DND-41 (cell line): ENCODE results near the gene HSPBP1.
A peak's percentile ranks its signal among the peaks of the same experiment; 100 is the strongest.

ENCODE experiments used
- ATAC-seq: fragments of 200-7000 bp; cut with Tn5 transposase; 3 replicates; pipeline ENCODE4 v1.9.1; 2021; ENCODE audit warnings: low read depth; ENCODE audit not compliant: insufficient read depth
- DNase-seq: peaks from one replicate; pipeline ENCODE4 v3.0.0-alpha.2; 2020
- H2AFZ ChIP-seq: 2 replicates; pipeline ENCODE4 v1.6.0; 2012; ENCODE audit warnings: low read depth, low read length
- H3K27ac ChIP-seq: 2 replicates; pipeline ENCODE4 v1.5.1; 2012; ENCODE audit warnings: low read length, inconsistent platforms
- H3K27me3 ChIP-seq: fragments of 200-600 bp; sonication (generic); 2 replicates; pipeline ENCODE4 v1.6.0; 2012; ENCODE audit warnings: low read length, mild to moderate bottlenecking, inconsistent platforms; ENCODE audit not compliant: insufficient read depth, poor library complexity
- H3K36me3 ChIP-seq: 2 replicates; pipeline ENCODE4 v1.5.1; 2012; ENCODE audit warnings: low read length, inconsistent platforms; ENCODE audit not compliant: insufficient read depth
- H3K4me1 ChIP-seq: 2 replicates; pipeline ENCODE4 v1.5.1; 2012; ENCODE audit warnings: mild to moderate bottlenecking, low read length; ENCODE audit not compliant: insufficient read depth
- H3K4me2 ChIP-seq: 2 replicates; pipeline ENCODE4 v1.6.0; 2012; ENCODE audit warnings: mild to moderate bottlenecking, moderate library complexity, low read length, inconsistent platforms; ENCODE audit not compliant: insufficient read depth
- H3K4me3 ChIP-seq, 2 experiments: fragments of 200-600 bp in 1 of 2; shearing (Covaris generic) in 1 of 2; 2 replicates each; pipeline ENCODE4 v1.5.1; 2012 to 2016; ENCODE audit warnings: inconsistent platforms in 2 of 2, low read length in 2 of 2, mild to moderate bottlenecking in 2 of 2, low read depth in 1 of 2, moderate library complexity in 1 of 2
- H3K79me2 ChIP-seq: 2 replicates; pipeline ENCODE4 v1.6.0; 2012; ENCODE audit warnings: low read length, inconsistent platforms; ENCODE audit not compliant: insufficient read depth
- H3K9ac ChIP-seq: 2 replicates; pipeline ENCODE4 v1.6.0; 2012; ENCODE audit warnings: low read depth, mild to moderate bottlenecking, inconsistent platforms, low read length, moderate library complexity
- H3K9me3 ChIP-seq: 2 replicates; pipeline ENCODE4 v1.5.1; 2012; ENCODE audit warnings: low read length, moderate library complexity, mild to moderate bottlenecking, inconsistent platforms; ENCODE audit not compliant: insufficient read depth, severe bottlenecking
- H4K20me1 ChIP-seq: 2 replicates; pipeline ENCODE4 v1.6.0; 2012; ENCODE audit warnings: low read length; ENCODE audit not compliant: insufficient read depth
- EZH2 ChIP-seq: IDR thresholded peaks from 3 replicates; pipeline ENCODE4 v1.6.1; 2012; ENCODE audit warnings: borderline replicate concordance, low read depth, mild to moderate bottlenecking, moderate library complexity, low read length, inconsistent platforms; ENCODE audit not compliant: severe bottlenecking
- TF ChIP-seq, protein P1 (sequence below): IDR thresholded peaks from 2 replicates; pipeline ENCODE4 v1.5.1; 2012; ENCODE audit warnings: borderline replicate concordance, low read length, moderate library complexity, mild to moderate bottlenecking; ENCODE audit not compliant: poor library complexity, severe bottlenecking; ENCODE audit errors: extremely low read depth

HSPBP1 gene

DNA sequence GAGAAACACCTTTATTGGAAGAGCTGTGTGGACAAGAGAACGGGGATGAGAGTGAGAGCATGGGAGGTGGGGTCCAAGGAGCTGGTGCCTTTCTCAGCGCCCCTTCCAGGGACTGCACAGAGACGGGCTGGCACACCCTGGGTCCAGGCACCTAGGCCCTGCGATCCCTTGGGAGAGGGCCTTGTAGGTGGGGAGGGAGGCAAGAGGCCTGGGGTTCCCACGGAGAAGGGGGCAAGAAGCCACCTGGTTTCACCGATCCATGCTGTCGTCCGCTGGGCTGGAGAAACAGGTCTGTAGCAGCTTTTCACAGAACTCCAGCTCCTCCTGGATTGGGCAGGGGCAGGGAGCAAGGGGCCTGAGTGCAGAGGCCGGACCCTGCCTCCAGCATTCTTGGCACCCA is 17.6 kb downstream of the HSPBP1 start:
- TF ChIP-seq, protein P1, sequence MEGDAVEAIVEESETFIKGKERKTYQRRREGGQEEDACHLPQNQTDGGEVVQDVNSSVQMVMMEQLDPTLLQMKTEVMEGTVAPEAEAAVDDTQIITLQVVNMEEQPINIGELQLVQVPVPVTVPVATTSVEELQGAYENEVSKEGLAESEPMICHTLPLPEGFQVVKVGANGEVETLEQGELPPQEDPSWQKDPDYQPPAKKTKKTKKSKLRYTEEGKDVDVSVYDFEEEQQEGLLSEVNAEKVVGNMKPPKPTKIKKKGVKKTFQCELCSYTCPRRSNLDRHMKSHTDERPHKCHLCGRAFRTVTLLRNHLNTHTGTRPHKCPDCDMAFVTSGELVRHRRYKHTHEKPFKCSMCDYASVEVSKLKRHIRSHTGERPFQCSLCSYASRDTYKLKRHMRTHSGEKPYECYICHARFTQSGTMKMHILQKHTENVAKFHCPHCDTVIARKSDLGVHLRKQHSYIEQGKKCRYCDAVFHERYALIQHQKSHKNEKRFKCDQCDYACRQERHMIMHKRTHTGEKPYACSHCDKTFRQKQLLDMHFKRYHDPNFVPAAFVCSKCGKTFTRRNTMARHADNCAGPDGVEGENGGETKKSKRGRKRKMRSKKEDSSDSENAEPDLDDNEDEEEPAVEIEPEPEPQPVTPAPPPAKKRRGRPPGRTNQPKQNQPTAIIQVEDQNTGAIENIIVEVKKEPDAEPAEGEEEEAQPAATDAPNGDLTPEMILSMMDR = no peak
- TF ChIP-seq EZH2 = no peak
- ATAC-seq = no peak
- H3K27ac ChIP-seq = no peak overlapping the region
- H4K20me1 ChIP-seq = peaks cover 9% of the 10 kb centered on the region
- DNase-seq = no peak
- no peaks in the 10 kb centered on the region for H3K27me3 ChIP-seq
- no peaks in the 10 kb centered on the region; the same call in 1 of the 2 replicates for H3K36me3 ChIP-seq
- H3K9me3 ChIP-seq = no peaks in the 10 kb centered on the region
- no peak overlapping the region for H3K9ac ChIP-seq
- no peak overlapping the region for H3K4me2 ChIP-seq
- H3K4me1 ChIP-seq = peaks cover 19% of the 10 kb centered on the region
- H3K4me3 ChIP-seq = no peak overlapping the region
- H2AFZ ChIP-seq = no peak overlapping the region
- peaks cover 29% of the 10 kb centered on the region for H3K79me2 ChIP-seq

DNA sequence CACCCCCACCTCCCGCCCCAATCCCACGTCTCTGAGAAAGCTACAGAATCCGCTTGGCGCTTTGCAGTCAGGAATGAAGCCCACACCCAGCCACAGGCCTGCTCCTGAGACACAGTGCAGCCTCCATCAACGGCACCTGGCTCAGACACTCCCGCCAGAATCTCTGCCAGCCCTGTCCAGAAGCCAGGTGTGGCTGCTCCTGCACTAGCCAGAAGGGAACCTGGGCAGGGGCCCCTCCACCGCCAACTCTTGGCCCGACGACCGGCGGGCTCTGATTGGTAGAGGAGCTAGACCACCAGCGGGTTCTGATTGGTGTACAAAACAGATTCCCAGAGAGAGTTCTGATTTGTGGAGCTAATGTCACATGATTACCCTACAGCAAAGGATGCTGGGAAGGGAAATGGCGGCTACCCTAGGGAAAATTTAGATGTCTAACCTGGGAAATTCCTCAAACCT is 18.2 kb downstream of the HSPBP1 start:
- Histone ChIP-seq H3K9ac (no peak overlapping the region), H3K27ac (no peak overlapping the region), H3K4me2 (no peak overlapping the region), H4K20me1 (peaks cover 16% of the 10 kb centered on the region), H3K36me3 (peaks cover 5% of the 10 kb centered on the region; the same call in 1 of the 2 replicates), H3K4me1 (peaks cover 26% of the 10 kb centered on the region), H3K79me2 (peaks cover 36% of the 10 kb centered on the region), H3K4me3 (no peak overlapping the region), H3K27me3 (no peaks in the 10 kb centered on the region), H3K9me3 (no peaks in the 10 kb centered on the region), H2AFZ (no peak overlapping the region)
- DNase-seq (no peak), ATAC-seq (no peak)
- TF ChIP-seq, protein P1 = no peak
- TF ChIP-seq EZH2 = no peak

DNA sequence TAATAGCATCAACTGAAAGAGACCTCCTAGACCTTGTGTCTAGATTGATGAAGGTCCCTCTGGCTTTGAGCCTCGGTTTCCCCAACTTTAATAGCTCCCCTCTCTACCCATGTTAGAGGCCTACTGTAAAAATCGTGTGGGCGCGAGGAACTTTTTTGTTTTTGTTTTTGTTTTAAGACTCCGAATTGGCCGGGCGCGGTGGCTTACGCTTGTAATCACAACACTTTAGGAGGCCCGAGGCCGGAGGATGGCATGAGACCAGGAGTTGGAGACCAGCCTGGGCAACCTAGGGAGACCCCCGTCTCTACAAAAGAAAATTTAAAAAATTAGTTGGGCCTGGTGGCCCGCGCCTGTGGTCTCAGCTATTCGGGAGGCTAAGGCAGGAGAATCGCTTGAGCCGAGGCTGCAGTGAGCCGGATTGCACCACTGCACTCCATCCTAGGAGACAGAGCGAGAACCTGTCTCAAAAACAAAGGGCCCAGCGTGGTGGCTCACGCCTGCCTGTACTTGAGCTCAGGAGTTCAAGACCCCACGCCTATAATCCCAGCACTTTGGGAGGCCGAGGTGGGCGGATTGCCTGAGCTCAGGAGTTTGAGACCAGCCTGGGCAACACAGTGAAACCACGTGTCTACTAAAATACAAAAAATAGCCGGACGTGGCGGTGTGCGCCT is 20.2 kb downstream of the HSPBP1 start:
- DNase-seq (peak; percentile 44), ATAC-seq (no peak)
- Histone ChIP-seq H3K9me3 (no peaks in the 10 kb centered on the region), H3K36me3 (peaks cover 17% of the 10 kb centered on the region; the same call in 1 of the 2 replicates), H3K27ac (peak overlapping the region; percentile 99), H3K4me3 (peak overlapping the region; percentile 55 to 85; a peak in 3 of 4 replicates), H3K4me2 (peak overlapping the region; percentile 69), H4K20me1 (peaks cover 36% of the 10 kb centered on the region), H3K4me1 (peaks cover 46% of the 10 kb centered on the region), H3K79me2 (peaks cover 50% of the 10 kb centered on the region), H2AFZ (peak overlapping the region; percentile 80), H3K27me3 (no peaks in the 10 kb centered on the region), H3K9ac (peak overlapping the region; percentile 94)
- TF ChIP-seq, protein P1 = no peak
- no peak for TF ChIP-seq EZH2
